Activated naive CD4-positive, alpha-beta T cell treated with anti-CD3 and anti-CD28 coated beads, Interleukin-2, amount 10 ng/mL, durations not matched to agents 7 days and 5 days (primary cell): ENCODE measurements around the gene MAPKAPK2.

Experiments
- CTCF ChIA-PET: fragments of 350-600 bp; sonication (Branson Sonifier 250); formaldehyde crosslinking; loops from one replicate; lab custom pipeline; 2021; ENCODE audit warnings: antibody characterized with exemption; lab: Charles Lee
- DNase-seq: peaks from one replicate; pipeline ENCODE4 v3.0.0-alpha.2; 2020
- H3K27ac Mint-ChIP-seq: one replicate; pipeline ENCODE4 v1.8.0; 2021; ENCODE audit warnings: mild to moderate bottlenecking, moderate library complexity, mixed read lengths
- H3K27me3 Mint-ChIP-seq: one replicate; pipeline ENCODE4 v1.8.0; 2021; ENCODE audit warnings: mild to moderate bottlenecking, mixed read lengths
- H3K36me3 Mint-ChIP-seq: one replicate; pipeline ENCODE4 v1.8.0; 2021; ENCODE audit warnings: mixed read lengths
- H3K4me1 Mint-ChIP-seq: one replicate; pipeline ENCODE4 v1.8.0; 2021; ENCODE audit warnings: mixed read lengths
- H3K4me3 Mint-ChIP-seq: one replicate; pipeline ENCODE4 v1.8.0; 2021; ENCODE audit warnings: mild to moderate bottlenecking, moderate library complexity, mixed read lengths
- H3K9me3 Mint-ChIP-seq: one replicate; pipeline ENCODE4 v1.8.0; 2021; ENCODE audit warnings: mixed read lengths

The MAPKAPK2 gene

DNA sequence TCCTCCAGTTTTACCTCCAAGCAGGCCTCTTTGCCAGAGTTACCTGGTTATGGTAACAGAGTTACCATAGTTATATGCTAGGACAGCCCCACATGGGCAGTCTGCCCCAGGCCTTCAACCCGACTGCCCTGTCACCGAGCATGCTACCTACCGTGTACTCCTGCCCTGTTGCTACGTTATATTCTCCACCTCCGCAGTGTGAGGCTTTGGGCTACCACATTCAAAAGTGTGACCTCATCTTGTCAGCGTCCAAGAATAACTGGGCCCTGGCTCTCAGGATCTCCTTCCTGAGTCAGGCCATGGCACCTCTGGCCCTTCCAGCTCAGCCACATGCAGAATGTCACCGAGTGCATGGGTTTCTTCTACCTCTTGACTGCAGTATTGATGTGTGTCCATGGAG lies 8.9 kb downstream of the MAPKAPK2 start:
- H3K36me3 Mint-ChIP-seq = peaks cover 20% of the 10 kb centered on the region
- H3K4me3 Mint-ChIP-seq = no peak overlapping the region
- CTCF ChIA-PET = interaction anchor here (0.6 kb wide), 1 partner anchor 81 kb away, joined by 3 read pairs; no protein-coding TSS in a partner anchor
- H3K9me3 Mint-ChIP-seq = no peaks in the 10 kb centered on the region
- no peaks in the 10 kb centered on the region for H3K27me3 Mint-ChIP-seq
- no peak overlapping the region for H3K27ac Mint-ChIP-seq
- DNase-seq = no peak
- H3K4me1 Mint-ChIP-seq = peaks cover 6% of the 10 kb centered on the region

DNA sequence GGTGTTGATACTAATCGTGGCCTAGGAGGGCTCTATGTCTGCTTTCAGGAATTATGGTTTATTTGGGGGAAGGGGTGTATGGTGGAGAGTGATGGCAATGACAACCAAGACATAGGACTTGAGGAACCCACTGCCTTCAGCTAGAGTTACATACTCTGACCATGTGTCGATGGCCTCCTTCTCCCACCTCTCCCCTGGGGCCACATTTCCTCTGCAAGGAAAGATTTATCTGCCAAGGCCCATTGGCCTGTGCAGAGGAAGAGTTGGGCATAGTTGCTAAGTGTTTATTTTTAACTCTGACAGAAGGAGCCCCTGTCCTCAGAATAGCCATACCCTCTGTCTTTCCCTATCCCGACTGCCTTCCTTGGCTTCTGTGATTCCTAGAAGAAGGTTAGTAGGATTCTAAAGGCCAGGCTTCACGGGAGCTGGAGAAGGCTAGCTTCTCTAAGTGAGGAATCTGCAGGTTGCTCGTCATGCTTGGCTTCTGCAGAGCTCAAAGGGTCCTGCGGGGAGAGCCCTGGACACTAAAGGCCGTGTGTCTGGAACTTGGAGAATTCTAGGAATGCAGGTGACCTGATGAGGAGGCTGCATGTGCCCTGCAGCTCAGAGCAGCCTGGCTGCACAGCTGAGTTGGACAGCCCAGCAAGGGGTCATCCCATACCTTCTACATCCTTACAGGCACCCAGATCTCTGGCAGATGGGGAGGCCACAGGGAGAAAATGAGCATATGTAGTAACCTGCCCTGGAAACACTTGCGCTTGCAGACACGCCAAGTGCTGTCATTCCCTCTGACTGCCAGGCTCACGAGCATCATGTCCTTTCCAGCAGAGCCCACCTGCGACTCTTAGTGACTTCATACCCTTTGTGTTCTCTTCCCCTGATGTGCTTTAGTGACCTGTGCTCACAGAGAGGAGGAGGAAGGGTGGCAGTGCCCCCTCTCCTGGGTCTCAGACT lies 9.7 kb downstream of the MAPKAPK2 start:
- Mint-ChIP-seq H3K36me3 (peaks cover 20% of the 10 kb centered on the region), H3K27me3 (no peaks in the 10 kb centered on the region), H3K4me3 (no peak overlapping the region), H3K27ac (no peak overlapping the region), H3K4me1 (peaks cover 8% of the 10 kb centered on the region), H3K9me3 (no peaks in the 10 kb centered on the region)
- CTCF ChIA-PET = no interaction called here
- DNase-seq = no peak

DNA sequence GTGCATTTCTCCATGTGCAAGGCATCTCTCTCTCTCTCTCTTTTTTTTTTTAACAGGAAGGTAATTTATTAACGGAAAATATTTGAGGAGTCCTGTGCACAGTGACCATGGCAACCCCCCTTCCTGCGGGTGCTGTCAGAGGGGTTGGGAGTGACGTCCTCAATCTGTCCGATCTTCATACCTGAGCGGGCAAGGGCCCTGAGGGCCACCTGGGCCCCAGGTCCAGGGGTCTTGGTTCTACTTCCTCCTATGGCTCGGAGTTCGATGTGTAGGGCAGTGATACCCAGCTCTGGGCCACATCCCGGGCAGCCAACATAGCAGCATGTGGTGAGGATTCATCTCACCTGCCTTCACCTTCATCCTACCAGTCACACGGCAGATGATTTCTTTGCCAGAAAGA lies 11.0 kb downstream of the MAPKAPK2 start:
- no peak overlapping the region for H3K4me3 Mint-ChIP-seq
- DNase-seq = no peak

DNA sequence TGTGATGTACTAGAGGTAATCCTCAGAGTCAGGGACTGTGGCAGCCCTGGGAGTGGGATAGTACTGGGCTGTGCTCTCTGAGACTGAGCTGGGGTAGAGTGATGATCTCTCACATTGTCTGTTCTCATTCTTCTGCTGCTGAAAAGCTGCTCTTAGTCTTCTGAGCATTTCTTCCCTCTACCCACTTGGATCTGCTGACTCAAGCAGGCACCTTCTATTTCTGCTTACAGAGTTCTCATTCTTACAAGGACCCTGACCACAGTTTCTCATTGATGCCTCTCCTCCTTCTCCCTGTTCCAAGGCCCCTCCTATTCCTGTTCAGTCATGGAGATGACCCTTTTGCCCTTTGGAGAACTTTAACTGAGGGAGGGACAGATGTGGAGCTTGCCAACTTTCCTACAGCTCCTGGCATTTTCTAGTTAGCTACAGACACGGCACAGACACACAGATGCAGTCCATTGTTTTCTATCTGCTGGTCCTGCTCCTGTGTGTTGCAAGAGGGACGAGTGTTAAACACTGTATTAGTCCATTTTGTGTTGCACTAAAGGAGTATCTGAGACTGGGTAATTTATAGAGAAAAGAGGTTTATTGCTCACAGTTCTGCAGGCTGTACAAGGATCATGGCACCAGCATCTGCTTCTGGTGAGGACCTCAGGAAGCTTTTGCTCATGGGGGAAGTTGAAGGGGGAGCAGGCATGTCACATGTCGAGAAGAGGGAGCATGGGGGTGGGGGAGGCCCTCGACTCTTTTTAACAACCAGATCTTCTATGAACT lies 12.3 kb downstream of the MAPKAPK2 start:
- DNase-seq = no peak
- Mint-ChIP-seq H3K4me3 (no peak overlapping the region), H3K27me3 (no peaks in the 10 kb centered on the region), H3K4me1 (peaks cover 17% of the 10 kb centered on the region), H3K9me3 (no peaks in the 10 kb centered on the region), H3K36me3 (peaks cover 22% of the 10 kb centered on the region), H3K27ac (no peak overlapping the region)
- CTCF ChIA-PET = interaction anchor here (0.9 to 1.3 kb wide), 4 partner anchors 9 to 38 kb away, joined by 3 to 4 read pairs (median 3); no protein-coding TSS in a partner anchor

More for the DNA sequence above, 11.0 kb downstream of the MAPKAPK2 start:
- Mint-ChIP-seq H3K4me1 (peaks cover 15% of the 10 kb centered on the region), H3K9me3 (no peaks in the 10 kb centered on the region), H3K27ac (no peak overlapping the region), H3K36me3 (peaks cover 20% of the 10 kb centered on the region), H3K27me3 (no peaks in the 10 kb centered on the region)
- CTCF ChIA-PET = no interaction called here

DNA sequence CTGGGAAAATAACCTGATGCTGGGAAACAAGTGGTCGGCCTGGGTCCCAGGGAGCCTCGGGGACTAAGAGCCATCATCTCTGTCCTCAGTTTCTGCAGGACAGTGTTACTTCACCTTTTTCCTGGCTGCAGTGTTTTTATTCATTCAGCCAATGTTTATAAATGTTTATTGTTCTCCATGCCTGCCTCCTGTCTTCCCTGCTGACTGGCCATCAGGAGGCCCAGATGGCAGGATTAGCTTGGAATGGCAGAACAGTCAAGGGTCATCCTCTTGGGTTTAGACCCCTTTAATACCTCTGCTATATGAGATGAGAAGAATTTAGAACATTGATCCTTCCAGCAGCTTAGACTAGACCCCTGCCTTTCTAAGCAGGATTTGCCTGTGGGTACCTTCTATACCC lies 13.3 kb downstream of the MAPKAPK2 start:
- H3K36me3 Mint-ChIP-seq = peaks cover 18% of the 10 kb centered on the region
- peaks cover 20% of the 10 kb centered on the region for H3K4me1 Mint-ChIP-seq
- H3K4me3 Mint-ChIP-seq = no peak overlapping the region
- no peak for DNase-seq
- no peaks in the 10 kb centered on the region for H3K9me3 Mint-ChIP-seq
- no peak overlapping the region for H3K27ac Mint-ChIP-seq
- H3K27me3 Mint-ChIP-seq = no peaks in the 10 kb centered on the region
- CTCF ChIA-PET = no interaction called here

DNA sequence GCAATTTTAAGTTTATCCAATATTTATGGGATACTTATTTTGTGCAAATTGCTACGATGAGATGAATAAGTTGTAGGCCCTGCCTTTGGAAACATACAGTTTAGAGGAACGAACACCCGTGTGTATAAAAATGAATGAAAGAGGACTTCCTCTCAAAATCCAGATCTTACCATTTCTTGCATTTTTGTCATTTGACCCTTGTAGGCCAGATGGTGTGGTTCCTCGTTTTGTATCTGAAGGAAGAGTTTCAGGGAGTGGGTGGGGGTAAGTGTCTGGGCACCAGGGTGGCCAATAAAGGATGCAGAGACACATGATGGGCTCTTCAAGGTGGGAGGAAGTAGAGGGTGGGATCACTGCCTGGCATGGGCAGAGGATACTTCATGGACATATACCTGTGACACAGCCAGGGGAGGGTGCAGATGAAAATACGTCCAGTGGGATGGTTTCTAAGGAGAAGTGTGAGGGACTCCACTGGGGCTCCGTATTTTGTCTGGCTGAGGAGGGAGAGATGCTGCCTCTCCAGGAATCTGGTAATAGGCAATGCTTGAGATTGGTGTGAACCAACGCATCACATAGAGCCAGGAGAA lies 14.4 kb downstream of the MAPKAPK2 start:
- H3K9me3 Mint-ChIP-seq = no peaks in the 10 kb centered on the region
- CTCF ChIA-PET = interaction anchor here (1.9 kb wide), 1 partner anchor 17 kb away, joined by 6 read pairs; no protein-coding TSS in a partner anchor
- H3K27ac Mint-ChIP-seq = no peak overlapping the region
- peaks cover 18% of the 10 kb centered on the region for H3K36me3 Mint-ChIP-seq
- H3K27me3 Mint-ChIP-seq = no peaks in the 10 kb centered on the region
- no peak for DNase-seq
- H3K4me3 Mint-ChIP-seq = no peak overlapping the region
- H3K4me1 Mint-ChIP-seq = peaks cover 31% of the 10 kb centered on the region

DNA sequence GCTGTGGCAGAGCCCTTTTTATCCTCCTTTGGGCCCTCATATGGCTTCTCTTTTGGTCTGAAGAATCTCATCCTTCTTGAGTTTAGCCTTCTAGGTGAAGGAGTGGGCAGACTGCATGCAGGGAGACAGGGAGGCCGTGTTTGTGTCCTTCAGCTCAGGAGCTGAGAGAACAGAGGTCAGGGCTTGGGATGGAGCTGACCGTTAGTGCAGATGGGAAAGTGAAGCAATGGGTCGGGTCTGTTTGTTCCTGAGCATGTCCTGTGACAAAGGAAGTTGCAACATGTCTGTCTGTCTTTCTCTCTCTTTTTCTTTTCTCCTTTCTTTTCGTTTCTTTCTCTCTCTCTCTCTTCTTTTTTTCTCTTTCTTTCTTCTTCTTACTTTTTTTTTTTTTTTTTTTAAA lies 14.9 kb downstream of the MAPKAPK2 start:
- Mint-ChIP-seq H3K27me3 (no peaks in the 10 kb centered on the region), H3K27ac (no peak overlapping the region), H3K4me3 (no peak overlapping the region), H3K4me1 (peaks cover 36% of the 10 kb centered on the region), H3K36me3 (peaks cover 18% of the 10 kb centered on the region), H3K9me3 (no peaks in the 10 kb centered on the region)
- DNase-seq = no peak
- CTCF ChIA-PET = interaction anchor here (0.6 to 2.0 kb wide), 5 partner anchors 10 to 1005 kb away, joined by 3 to 6 read pairs (median 6); no protein-coding TSS in a partner anchor

DNA sequence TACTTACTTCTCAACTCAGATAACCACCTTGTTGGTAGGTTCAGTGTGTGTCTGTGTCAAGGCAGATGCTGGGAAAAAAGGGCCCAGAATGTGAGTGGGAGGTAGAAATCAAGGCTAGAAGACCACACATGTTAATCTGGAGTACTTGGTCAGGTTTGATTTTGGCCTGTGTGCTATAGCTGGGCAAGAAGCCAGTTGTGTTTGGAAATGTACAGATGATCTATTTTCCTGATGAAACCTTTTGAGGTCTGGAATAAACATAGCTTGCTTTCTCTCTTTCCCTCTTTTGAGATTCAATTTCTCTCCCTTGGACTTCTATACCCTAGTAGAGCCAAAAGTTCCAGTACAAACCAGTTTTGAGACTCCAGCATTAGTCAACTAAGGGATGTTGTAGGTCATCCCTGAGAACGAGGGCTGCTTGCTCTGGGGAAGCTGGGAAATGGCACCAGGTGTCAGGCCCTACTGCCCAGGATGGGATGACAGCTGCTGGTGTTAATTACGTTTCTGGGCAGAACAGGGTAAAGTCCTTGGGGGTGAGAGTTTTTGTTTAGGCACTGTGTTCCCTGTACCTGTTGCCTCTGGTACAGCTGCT lies 15.8 kb downstream of the MAPKAPK2 start:
- Mint-ChIP-seq H3K4me1 (peaks cover 46% of the 10 kb centered on the region), H3K36me3 (peaks cover 18% of the 10 kb centered on the region), H3K9me3 (no peaks in the 10 kb centered on the region), H3K27ac (no peak overlapping the region), H3K4me3 (no peak overlapping the region), H3K27me3 (no peaks in the 10 kb centered on the region)
- CTCF ChIA-PET = interaction anchor here (0.6 to 2.0 kb wide), 6 partner anchors 9 to 109 kb away, joined by 3 to 6 read pairs (median 6); no protein-coding TSS in a partner anchor
- DNase-seq = no peak

DNA sequence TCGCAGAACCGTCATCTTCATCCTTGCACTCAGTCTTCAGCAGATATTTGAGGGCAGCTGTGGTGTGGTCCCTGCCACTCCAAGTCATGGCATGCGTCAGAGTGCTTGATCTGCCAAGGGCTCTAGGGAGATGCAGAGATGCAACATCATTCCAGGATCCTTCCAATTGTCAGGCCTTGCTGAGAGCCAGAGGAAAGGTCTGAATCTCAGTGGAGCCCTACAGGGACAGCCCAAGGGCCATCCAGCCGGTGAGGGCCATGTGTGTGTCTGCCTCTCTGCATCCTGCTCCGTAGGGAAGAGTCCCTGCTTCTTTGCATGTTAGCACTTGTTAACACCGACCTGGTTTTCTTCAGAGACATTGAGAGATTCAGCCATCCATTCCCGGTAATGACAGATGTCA lies 17.6 kb downstream of the MAPKAPK2 start:
- Mint-ChIP-seq H3K27me3 (no peaks in the 10 kb centered on the region), H3K9me3 (no peaks in the 10 kb centered on the region), H3K4me3 (no peak overlapping the region), H3K4me1 (peaks cover 57% of the 10 kb centered on the region), H3K36me3 (peaks cover 9% of the 10 kb centered on the region), H3K27ac (no peak overlapping the region)
- no peak for DNase-seq
- CTCF ChIA-PET = interaction anchor here (1.1 kb wide), 1 partner anchor 39 kb away, joined by 3 read pairs; no protein-coding TSS in a partner anchor

DNA sequence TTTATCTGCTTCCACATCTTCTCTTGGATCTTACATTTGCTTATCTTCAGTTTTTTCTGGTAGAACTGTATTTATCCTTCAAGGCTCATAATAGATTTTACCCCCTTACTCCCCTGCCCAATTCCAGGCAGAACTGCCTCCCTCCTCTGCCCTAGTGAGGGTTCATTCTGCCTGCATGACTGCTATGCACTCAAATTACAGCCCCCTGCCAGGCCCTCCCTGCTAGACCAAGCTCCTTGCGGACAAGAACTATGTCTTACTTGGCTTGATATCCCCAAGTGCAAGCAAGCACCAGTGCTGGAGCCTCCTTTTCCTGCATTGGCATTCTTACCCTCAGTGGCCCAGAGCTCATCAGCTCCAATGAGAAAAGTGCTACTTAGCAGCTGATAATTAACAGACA lies 18.1 kb downstream of the MAPKAPK2 start:
- Mint-ChIP-seq H3K4me3 (no peak overlapping the region), H3K9me3 (no peaks in the 10 kb centered on the region), H3K36me3 (peaks cover 5% of the 10 kb centered on the region), H3K27ac (no peak overlapping the region), H3K27me3 (no peaks in the 10 kb centered on the region), H3K4me1 (peaks cover 63% of the 10 kb centered on the region)
- DNase-seq = no peak
- CTCF ChIA-PET = interaction anchor here (1.1 to 3.2 kb wide), 3 partner anchors 14 to 39 kb away, joined by 3 to 15 read pairs (median 4); no protein-coding TSS in a partner anchor

DNA sequence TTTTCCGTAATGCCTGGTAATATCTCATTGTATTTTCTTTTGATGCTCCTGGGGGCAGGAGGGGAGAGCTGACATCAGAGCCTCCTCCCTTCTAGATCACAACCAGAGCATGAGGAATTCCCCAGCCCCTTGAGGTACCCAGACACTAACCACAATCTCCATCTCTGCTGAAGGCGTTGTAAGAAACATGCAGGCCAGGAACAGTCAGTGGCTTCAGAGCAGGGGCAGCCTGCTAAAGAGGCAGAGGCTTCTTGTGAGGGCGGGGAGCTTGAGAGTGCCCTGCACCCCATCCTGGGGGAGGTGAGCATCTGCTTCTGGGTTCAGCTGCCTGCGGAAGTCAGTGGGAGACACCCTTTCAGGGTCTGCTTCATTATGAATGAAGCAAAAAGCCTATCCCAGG lies 19.0 kb downstream of the MAPKAPK2 start:
- H3K27ac Mint-ChIP-seq = peak overlapping the region; percentile 67
- no peaks in the 10 kb centered on the region for H3K9me3 Mint-ChIP-seq
- H3K4me1 Mint-ChIP-seq = peaks cover 71% of the 10 kb centered on the region
- H3K4me3 Mint-ChIP-seq = peak overlapping the region; percentile 32
- H3K36me3 Mint-ChIP-seq = peaks cover 1% of the 10 kb centered on the region
- H3K27me3 Mint-ChIP-seq = no peaks in the 10 kb centered on the region
- CTCF ChIA-PET = interaction anchor here (0.9 to 3.2 kb wide), 7 partner anchors 15 to 208 kb away, joined by 3 to 15 read pairs (median 4); no protein-coding TSS in a partner anchor
- peak; percentile 62 for DNase-seq

DNA sequence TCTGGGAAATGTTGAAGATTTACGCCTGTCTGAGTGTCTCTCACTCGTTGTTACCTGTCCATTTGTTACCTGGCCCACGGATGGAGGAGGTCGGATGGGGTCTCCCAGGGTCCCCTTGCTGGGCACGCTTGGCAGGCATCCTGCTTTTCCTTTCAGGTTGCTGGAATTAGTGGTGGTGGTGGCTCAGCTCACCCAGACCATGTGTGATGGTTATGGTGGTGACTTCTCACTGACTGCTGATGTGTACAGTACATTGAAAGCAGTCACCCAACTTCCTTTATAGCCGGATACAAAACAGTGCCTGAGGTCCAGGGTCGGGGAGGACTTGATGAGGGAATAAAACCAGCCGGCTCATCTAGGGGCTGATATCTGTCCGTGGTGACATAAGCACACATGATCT lies 19.5 kb downstream of the MAPKAPK2 start:
- Mint-ChIP-seq H3K27ac (peak overlapping the region; percentile 67), H3K27me3 (no peaks in the 10 kb centered on the region), H3K4me1 (peaks cover 71% of the 10 kb centered on the region), H3K36me3 (peaks cover 1% of the 10 kb centered on the region), H3K9me3 (no peaks in the 10 kb centered on the region), H3K4me3 (no peak overlapping the region)
- no peak for DNase-seq
- CTCF ChIA-PET = interaction anchor here (0.9 to 3.2 kb wide), 7 partner anchors 15 to 208 kb away, joined by 3 to 15 read pairs (median 4); no protein-coding TSS in a partner anchor

DNA sequence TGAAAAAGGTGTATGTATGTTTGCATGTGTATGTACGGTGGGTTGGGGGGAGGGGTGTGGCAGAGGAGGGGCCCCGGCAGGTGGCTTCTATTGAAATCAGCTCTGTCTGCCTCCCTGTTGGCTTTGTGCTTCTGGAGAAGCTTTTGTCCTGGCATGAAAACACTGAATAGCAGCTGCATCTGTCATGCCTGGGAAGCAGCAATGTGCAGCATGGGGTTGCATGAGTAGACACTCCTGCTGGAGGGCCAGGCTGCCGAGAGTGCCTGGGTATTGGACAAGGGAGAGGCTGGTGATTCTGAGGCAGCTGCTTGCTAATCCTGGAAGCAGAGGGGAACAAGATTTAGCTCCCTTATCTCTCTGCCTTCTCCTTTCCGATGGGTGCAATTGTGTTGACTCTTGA lies 20.5 kb downstream of the MAPKAPK2 start:
- Mint-ChIP-seq H3K36me3 (peaks cover 1% of the 10 kb centered on the region), H3K9me3 (no peaks in the 10 kb centered on the region), H3K4me3 (no peak overlapping the region), H3K27me3 (no peaks in the 10 kb centered on the region), H3K27ac (no peak overlapping the region), H3K4me1 (peaks cover 68% of the 10 kb centered on the region)
- CTCF ChIA-PET = interaction anchor here (1.1 to 3.2 kb wide), 5 partner anchors 20 to 277 kb away, joined by 4 to 15 read pairs (median 7); no protein-coding TSS in a partner anchor
- no peak for DNase-seq
